ENCODE data around the gene SLC2A5.

SLC2A5 gene

DNA sequence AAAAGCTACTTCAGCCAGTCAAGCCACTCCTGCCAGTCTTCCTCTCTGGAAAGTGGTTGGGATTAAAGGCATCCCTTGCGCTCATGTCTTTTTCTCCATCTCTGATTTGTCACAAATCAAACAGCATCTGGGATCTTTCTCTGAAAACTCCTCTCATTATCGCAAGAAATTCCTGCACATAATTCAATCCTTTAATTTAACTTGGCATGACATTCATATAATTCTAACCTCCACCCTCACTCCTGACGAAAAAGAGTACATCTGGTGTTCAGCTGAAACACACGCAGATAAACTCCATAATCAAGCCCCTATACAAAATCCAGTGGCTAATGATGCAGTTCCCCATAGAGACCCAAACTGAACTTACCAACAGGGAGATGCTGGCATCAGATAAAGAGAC, 19.4 kb upstream of the SLC2A5 start:
- no peak for DNase-seq

- no peak for DNase-seq
These were observed 18.1 kb upstream of the SLC2A5 start for GRCh38 chr1:9087411-9088125.

DNA sequence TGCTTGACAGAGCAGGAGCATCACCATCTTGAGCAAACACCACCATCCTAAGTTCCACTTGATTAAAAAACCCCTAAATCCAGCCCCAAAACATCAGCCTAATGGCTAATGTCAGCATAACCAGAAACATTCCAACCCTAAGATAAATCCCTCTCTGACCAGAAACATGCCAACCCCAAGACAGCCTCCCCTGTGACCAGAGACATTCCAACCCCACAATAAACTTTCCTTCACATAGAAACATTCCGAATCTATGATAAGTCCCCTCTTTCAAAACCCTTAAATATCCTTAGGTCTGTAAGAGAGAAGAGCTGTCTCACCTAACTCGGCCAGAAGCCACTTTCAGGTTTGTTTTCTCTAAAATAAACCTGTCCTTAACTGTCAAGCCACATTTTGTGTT, 17.4 kb upstream of the SLC2A5 start:
- DNase-seq: no peak

DNA sequence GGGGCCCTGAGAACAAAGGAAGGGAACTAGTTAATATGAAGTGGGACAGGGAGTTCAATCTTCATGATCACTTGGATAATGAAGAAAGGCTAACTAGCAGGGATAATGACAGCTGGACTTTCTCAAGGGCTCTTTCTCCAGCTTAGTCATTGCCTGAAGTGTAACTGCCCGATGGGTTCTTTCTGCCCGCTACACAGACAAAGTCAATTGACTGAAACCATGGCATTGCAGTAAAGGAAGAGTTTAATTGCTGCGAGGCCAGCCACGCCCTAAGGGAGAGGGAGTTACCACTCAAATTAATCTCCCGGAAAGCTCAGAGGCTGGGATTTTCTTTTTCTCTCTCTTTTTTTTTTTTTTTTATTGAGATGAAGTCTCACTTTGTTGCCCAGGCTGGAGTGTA, 16.6 kb upstream of the SLC2A5 start:
- DNase-seq: no peak

GRCh38 chr1:9085306-9085940, 16.0 kb upstream of the SLC2A5 start:
- DNase-seq: no peak

- no peak for DNase-seq
These were observed 15.5 kb upstream of the SLC2A5 start for GRCh38 chr1:9084906-9085305.

DNA sequence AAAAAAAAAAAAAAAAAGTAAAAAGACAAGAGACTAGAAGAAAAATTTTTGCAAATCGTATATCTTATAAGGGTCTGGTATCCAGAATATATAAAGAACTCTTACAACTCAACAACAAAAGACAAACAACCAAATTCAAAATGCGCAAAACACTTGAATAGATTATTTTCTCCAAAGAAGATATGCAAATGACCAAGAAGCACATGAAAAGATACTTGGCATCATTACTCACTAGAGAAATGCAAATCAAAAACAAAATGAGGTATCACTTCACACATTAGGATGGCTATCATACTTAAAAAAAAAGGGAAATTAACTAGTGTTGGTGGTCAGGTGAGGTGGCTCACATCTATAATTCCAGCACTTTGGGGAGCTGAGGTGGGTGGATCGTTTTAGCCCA, 12.0 kb upstream of the SLC2A5 start:
- no peak for DNase-seq

- DNase-seq: no peak
These were observed 11.4 kb upstream of the SLC2A5 start for GRCh38 chr1:9080705-9081291.

- DNase-seq: no peak
These were observed 10.7 kb upstream of the SLC2A5 start for GRCh38 chr1:9079988-9080704.

DNA sequence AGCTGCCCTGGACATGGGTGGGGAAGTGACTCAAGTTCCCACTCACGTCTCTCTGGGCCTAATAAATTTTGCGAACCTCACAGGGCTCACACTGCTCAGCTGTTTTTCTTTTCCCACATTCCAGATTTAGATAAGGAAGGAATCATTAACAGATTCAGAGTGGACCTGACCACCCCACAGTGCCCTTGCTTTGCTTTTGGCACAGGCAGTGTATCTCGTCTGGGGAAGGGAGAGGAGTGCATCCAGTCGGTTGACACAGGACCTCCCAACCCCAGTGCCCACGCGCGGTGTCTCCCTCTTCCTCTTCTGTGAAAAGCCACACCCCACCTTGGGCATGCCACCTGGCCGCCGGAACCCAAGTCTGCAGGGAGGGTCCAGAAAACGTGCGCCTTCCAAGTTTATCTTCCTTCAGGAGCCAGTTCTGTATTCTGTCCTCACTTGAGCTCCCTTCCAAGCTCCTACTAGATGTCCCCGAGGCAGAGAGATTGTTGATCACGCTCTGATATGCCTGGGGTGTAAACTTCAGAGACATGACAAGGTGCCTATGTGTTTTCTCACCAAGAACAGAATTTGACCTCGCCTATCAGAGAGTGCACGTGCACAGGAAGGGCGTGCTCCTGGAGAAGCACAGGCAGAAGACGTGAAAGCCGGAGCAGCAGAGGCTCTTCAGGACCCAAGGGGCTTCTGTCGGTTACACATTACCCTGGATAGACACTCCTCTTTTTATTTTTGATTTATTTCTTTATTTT, 9.5 kb upstream of the SLC2A5 start:
- no peak for DNase-seq

DNA sequence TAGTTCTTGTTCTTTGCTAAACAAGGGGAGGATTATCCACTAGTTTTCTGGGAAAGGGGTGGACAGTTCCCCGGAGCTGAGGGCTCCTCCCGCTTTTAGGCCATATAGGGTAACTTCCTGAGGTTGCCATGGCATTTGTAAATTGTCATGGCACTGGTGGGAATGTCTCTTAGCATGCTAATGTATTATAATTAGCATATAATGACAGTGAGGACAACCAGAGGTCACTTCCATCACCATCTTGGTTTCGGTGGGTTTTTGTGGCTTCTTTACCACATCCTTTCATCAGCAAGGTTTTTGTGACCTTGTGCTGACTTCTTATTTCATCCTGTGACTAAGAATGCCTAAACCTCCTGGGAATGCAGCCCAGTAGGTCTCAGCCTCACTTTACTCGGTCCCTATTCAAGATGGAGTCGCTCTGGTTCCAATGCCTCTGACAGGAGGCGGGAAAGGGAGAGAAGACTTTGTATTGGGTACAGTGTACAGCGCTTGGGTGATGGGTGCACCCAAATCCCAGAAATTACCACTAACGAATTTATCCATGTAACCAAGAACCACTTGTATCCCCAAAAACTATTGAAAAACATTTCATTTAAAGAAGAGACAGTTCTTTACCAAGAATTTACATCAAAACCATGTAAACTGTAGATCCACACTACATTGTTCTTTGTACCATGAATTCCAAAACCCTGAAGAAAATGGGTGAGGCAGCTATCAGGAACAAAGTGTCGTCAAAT, 8.7 kb upstream of the SLC2A5 start:
- DNase-seq: no peak

DNA sequence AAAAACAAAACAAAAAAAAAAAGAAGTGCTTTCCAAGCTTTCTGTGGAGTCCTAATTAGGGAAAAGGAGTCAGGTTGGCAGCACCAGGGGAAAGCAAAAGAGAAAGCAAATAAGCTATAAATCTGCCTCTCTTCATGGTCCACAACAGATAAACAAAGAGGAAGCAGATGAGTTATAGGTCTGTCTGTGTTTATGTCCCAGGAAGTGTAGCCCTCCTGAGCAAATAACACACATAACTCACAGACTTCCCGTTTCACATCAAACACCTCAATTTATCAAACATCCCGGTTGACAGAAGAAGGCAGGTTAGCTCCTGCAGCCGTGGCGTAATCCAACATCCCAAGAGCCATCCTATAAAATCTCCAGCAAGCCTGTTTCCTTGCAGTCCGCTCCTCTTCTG, 5.6 kb upstream of the SLC2A5 start:
- peak; percentile 8 for DNase-seq

DNA sequence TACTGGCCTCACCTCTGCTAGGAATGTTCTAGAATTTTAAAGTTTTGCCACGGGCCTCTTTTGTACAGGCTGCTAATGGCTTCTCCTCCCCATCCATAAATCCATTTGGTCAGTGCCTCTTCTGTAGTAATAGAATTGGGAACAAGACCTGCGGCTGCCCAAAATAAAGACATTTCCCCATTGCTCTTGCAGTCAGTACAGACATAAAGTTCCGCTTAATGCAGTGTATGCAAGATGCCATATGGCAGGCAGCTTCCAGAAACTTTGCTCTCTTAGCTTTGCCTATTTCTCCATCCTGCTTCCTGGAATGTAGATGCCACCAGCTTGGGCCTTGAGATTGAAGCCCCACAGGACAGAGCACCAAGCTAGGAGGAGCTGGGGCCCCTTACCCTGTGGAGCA, 3.7 kb upstream of the SLC2A5 start:
- DNase-seq: no peak

DNA sequence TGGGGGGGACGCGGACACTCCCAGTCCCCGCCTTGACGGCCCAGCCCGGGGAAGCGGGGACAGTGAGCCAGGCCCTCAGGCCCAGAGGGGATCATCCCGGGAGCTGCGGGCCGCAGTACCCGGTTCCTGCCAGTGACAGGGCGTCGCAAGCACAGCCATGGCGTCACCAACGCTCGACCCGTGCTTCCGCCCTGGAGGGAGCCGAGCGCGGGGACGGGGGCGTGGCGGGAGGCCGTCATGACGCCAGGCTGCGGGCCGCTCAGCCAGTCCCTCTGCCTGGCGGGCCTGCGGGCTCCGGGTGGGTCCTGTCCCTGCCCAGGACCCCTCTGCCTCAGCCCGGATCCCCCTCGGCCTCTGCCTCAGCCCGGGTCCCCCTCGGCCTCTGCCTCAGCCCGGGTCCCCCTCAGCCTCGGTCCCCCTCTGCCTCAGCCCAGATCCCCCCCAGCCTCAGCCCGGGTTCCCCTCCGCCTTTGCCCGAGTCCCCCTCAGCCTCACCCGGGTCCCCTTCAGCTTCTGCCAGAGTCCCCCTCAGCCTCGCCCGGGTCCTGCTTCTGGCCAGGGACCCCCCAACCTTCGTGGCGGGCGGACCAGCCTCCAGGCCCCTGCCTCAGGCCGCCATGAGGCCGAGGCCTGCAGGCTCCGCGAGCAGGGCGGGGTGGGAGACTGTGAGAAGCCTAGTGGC, 2.3 kb upstream of the SLC2A5 start:
- DNase-seq: no peak

- no peak for DNase-seq
These were observed 1.1 kb upstream of the SLC2A5 start for GRCh38 chr1:9070486-9070885.

DNA sequence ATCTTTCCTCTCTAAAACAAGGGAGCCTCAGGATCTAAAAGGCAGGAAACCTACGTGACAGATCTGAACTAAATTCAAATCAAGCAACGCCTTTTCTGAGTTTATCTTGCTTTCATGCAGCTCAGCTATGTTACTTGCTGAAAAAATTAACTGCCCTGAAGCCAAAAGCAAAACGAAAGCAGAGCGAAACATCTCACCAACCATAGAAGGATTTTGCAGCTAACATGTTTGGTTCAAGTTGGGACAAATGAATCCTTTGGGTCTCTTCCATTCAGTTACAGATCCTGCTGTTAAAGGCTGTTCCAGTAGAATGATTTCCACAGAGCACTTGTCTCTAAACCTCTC, 482 bp downstream of the SLC2A5 start:
- no peak for DNase-seq

GRCh38 chr1:9066945-9067807, 2.3 kb downstream of the SLC2A5 start:
- no peak for DNase-seq

DNA sequence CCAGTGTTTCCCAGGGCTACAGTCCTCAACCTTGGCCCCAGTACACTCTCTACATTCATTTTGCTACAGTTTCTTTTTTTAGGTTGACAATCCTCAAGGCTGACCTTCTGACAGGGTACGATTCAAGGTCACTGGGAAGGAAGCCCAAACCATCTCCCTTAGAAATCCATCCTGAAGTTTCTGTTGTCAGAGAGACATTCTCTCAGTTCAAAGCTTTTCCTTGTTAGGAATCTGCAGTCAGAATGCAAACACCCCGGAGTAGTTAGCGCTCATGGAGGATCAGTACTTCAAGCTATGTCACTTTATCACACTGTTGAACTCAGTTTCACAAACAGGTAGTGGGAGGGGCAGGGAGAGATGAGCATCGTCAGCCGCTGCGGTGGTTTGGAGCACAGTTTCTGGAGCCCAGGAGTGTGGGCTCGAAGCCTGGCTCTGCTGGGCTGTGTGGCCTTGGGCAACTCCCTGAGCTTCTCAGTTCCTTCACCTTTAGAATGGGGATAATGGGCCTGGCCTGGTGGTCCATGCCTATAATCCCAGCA, 4.2 kb downstream of the SLC2A5 start:
- DNase-seq: no peak

- DNase-seq: no peak
These were observed 6.6 kb downstream of the SLC2A5 start for GRCh38 chr1:9062846-9063245.

DNA sequence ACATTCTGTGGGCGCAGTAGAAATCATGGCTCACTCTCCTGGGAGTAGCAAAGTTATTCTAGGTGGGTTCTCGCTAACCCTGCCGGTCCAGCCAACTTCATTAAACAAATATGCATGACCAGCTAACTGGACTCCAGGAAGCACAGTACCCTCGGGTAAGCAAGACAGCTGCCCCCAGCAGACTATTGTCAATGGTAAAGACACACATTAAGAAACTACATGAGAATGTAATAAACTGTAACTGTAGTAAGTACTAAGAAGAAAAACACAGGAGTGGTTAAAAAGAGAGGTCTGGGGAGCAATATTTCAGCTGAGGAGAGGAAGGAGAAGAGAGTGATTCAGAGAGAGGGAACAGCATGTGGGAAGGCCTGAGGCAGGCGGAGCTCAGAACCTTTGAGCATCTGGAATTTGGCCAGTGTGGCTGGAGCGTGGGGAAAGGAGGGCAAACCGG, 7.4 kb downstream of the SLC2A5 start:
- no peak for DNase-seq
